Measurements from ENCODE around the gene GPR108.

- no peak for TF ChIP-seq TAF1 (IDR thresholded peaks at IDR 0.05; ENCODE audit: low read depth)
- TF ChIP-seq CEBPB (IDR thresholded peaks at IDR 0.05): no peak
- TF ChIP-seq REST (IDR thresholded peaks at IDR 0.05; ENCODE audit: low read depth): no peak
- no peak for TF ChIP-seq EP300 (IDR thresholded peaks at IDR 0.05; ENCODE audit: borderline replicate concordance)
- TF ChIP-seq NFIC (IDR thresholded peaks at IDR 0.05): no peak
- no peak for TF ChIP-seq TEAD4 (IDR thresholded peaks at IDR 0.05)
- no peak for TF ChIP-seq TCF12 (IDR thresholded peaks at IDR 0.05; ENCODE audit: low read depth)
- no peak for TF ChIP-seq CREB1 (IDR thresholded peaks at IDR 0.05; ENCODE audit: low read depth)
- TF ChIP-seq MAX (IDR thresholded peaks at IDR 0.05): no peak
- TF ChIP-seq EGR1 (IDR thresholded peaks at IDR 0.05): no peak
- TF ChIP-seq RAD21 (IDR thresholded peaks at IDR 0.05; ENCODE audit: low read depth): no peak
- TF ChIP-seq YY1 (IDR thresholded peaks at IDR 0.05; ENCODE audit: low read depth): no peak
- TF ChIP-seq USF1 (IDR thresholded peaks at IDR 0.05): no peak
Observed at GRCh38 chr19:6710273-6711077, 26.9 kb downstream of the GPR108 start.
